HPDE6-E6E7 (cell line): Measurements from ENCODE around the gene DYNAP.
A peak's percentile ranks its signal among the peaks of the same experiment; 100 is the strongest.

ENCODE experiments used
- DNase-seq: peaks from one replicate; pipeline ENCODE4 v3.0.0; 2011; ENCODE audit warnings: missing footprints; ENCODE audit errors: extremely low spot score

The DYNAP gene

DNA sequence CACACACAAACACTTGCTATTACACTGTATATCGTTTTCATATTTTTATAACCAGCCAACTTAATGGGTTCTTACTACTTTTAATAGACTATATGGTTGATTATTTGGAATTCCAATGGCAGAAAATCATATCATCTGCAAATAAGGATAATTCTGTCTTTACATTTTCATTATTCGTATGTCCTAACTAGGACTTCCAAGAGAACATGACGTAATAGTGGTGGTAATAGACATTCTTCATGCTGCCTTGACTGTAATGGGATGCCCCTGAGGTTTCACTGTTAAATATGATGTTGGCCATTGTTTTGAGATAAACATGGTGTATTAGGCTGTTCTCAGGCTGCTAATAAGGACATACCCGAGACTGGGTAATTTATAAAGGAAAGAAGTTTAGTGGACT lies 45.2 kb downstream of the DYNAP start:
- DNase-seq, result no peak

DNA sequence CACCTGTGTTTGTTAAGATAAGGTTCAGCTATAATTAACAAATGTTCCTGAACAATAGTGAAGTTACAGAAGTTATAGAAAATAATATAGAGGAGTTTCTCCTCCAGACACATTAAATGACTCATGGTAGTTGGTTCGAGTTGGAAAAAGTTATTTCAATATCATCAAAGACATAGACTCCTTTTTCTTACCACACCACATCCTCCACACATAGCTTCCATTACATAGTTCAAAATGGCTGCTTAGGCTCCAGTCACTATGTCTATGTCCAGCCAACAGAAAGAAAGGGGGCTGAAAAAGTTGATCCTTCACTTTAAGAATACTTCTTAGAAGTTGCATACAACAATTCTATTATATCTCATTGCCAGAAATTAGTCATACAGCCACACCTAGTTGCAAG lies 50.7 kb downstream of the DYNAP start:
- DNase-seq, result no peak

DNA sequence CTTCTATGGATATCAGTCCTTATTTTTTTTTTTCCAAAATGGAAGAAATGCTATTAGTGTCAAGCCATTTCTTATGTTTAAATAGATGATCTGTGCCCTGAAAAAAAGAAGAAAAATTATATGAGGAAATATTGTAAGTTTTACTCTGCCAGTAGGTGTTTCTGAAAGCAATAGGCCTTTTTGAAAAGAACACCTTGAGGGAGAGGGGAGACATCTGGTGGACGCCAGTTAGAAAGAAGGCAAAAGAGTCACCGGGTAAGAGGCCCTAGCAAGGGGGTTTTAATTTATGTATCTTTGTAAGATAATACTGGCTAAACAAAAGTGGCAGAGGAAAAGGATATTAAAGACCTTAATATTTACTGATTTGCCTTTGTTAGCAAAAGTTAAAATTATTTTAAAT lies 56.1 kb downstream of the DYNAP start:
- peak; percentile 44 for DNase-seq
